BLaER1 treated with 17β-estradiol and CSF1 and Interleukin-3, amounts not matched to agents 10 nM and 100 nM (cell line): Measurements from ENCODE around the gene TTLL12.
A peak's percentile ranks its signal among the peaks of the same experiment; 100 is the strongest.

Source experiments
- H3K27ac ChIP-seq, 11 experiments: shearing (Covaris generic); formaldehyde crosslinking; 2 replicates each; pipeline ENCODE4 v1.8.1; 2022
- H3K27me3 ChIP-seq, 11 experiments: shearing (Covaris generic); formaldehyde crosslinking; 2 replicates each; pipeline ENCODE4 v1.8.1; 2022
- H3K36me3 ChIP-seq, 11 experiments: shearing (Covaris generic); formaldehyde crosslinking; 2 replicates each; pipeline ENCODE4 v1.8.1; 2022
- H3K4me1 ChIP-seq, 10 experiments: shearing (Covaris generic); formaldehyde crosslinking; 2 replicates each; pipeline ENCODE4 v1.8.1; 2022
- H3K4me2 ChIP-seq, 11 experiments: shearing (Covaris generic); formaldehyde crosslinking; 2 replicates each; pipeline ENCODE4 v1.8.1; 2022
- H3K4me3 ChIP-seq, 10 experiments: shearing (Covaris generic); formaldehyde crosslinking; 2 replicates each; pipeline ENCODE4 v1.8.1; 2022
- H3K9ac ChIP-seq, 11 experiments: shearing (Covaris generic); formaldehyde crosslinking; 2 replicates each; pipeline ENCODE4 v1.8.1; 2022
- H3K9me3 ChIP-seq, 11 experiments: shearing (Covaris generic); formaldehyde crosslinking; replicated peaks in 1 of 11; 2 replicates each; pipeline ENCODE4 v1.8.1; 2022
- H4K20me1 ChIP-seq, 11 experiments: shearing (Covaris generic); formaldehyde crosslinking; 2 replicates each; pipeline ENCODE4 v1.8.1; 2022
- Cebpa-rat ChIP-seq, 11 experiments: shearing (Covaris generic); IDR thresholded peaks; 2 replicates each; pipeline ENCODE4 v1.8.1; 2022

TTLL12 gene

GRCh38 chr22:43230571-43230970 lies 43.6 kb upstream of the TTLL12 start:
- H4K20me1 ChIP-seq, result peaks cover 0 to 14% (median 0%) of the 10 kb centered on the region in 11 experiments; a peak in 2 of 22 replicates
- H3K36me3 ChIP-seq, result no peaks in the 10 kb centered on the region
- TF ChIP-seq Cebpa-rat (IDR thresholded peaks at IDR 0.05), result no peak
- peak overlapping the region in 3 of 11 experiments; percentile 4 to 16 (median 5); a peak in 2 of 22 replicates for H3K27ac ChIP-seq
- peak overlapping the region in 10 of 11 experiments; percentile 28 to 78 (median 68); a peak in 19 of 22 replicates for H3K4me2 ChIP-seq
- H3K9me3 ChIP-seq, result no peaks in the 10 kb centered on the region
- no peaks in the 10 kb centered on the region for H3K27me3 ChIP-seq
- H3K9ac ChIP-seq, result peak overlapping the region in 8 of 11 experiments; percentile 12 to 48 (median 32); a peak in 8 of 22 replicates
- peaks cover 15 to 59% (median 44%) of the 10 kb centered on the region in 10 experiments for H3K4me1 ChIP-seq
- no peak overlapping the region for H3K4me3 ChIP-seq

GRCh38 chr22:43228863-43229262 lies 41.9 kb upstream of the TTLL12 start:
- H3K4me2 ChIP-seq, result 0 out of 22 replicates have a peak overlapping the region, but pooled peaks of 2 of the 11 experiments have one; percentile 80 to 83
- H4K20me1 ChIP-seq, result peaks cover 0 to 22% (median 0%) of the 10 kb centered on the region in 11 experiments; a peak in 3 of 22 replicates
- no peak overlapping the region; a peak in 1 of 22 replicates for H3K27ac ChIP-seq
- H3K4me1 ChIP-seq, result peaks cover 15 to 64% (median 45%) of the 10 kb centered on the region in 10 experiments
- no peaks in the 10 kb centered on the region for H3K27me3 ChIP-seq
- no peaks in the 10 kb centered on the region for H3K9me3 ChIP-seq
- H3K36me3 ChIP-seq, result no peaks in the 10 kb centered on the region
- H3K4me3 ChIP-seq, result no peak overlapping the region
- H3K9ac ChIP-seq, result no peak overlapping the region
- no peak for TF ChIP-seq Cebpa-rat (IDR thresholded peaks at IDR 0.05)

- TF ChIP-seq Cebpa-rat (IDR thresholded peaks at IDR 0.05), result no peak
- Histone ChIP-seq H3K9ac (peak overlapping the region in 1 of 11 experiments; percentile 45; a peak in 1 of 22 replicates), H3K4me1 (peaks cover 15 to 67% (median 45%) of the 10 kb centered on the region in 10 experiments), H3K36me3 (no peaks in the 10 kb centered on the region), H3K9me3 (no peaks in the 10 kb centered on the region), H3K27me3 (no peaks in the 10 kb centered on the region), H3K4me2 (peak overlapping the region in 9 of 11 experiments; percentile 69 to 83 (median 79); a peak in 16 of 22 replicates), H3K4me3 (no peak overlapping the region), H3K27ac (peak overlapping the region in 2 of 11 experiments; percentile 5 to 56; a peak in 3 of 22 replicates), H4K20me1 (peaks cover 0 to 22% (median 0%) of the 10 kb centered on the region in 11 experiments; a peak in 3 of 22 replicates)
These were observed 41.4 kb upstream of the TTLL12 start for GRCh38 chr22:43228330-43228729.

GRCh38 chr22:43227239-43227630 lies 40.3 kb upstream of the TTLL12 start:
- H3K4me3 ChIP-seq, result no peak overlapping the region
- H4K20me1 ChIP-seq, result peaks cover 0 to 22% (median 0%) of the 10 kb centered on the region in 11 experiments; a peak in 3 of 22 replicates
- H3K9me3 ChIP-seq, result no peaks in the 10 kb centered on the region
- peak overlapping the region in 3 of 11 experiments; percentile 37 to 56 (median 48); a peak in 6 of 22 replicates for H3K27ac ChIP-seq
- no peaks in the 10 kb centered on the region for H3K27me3 ChIP-seq
- peaks cover 15 to 76% (median 49%) of the 10 kb centered on the region in 10 experiments for H3K4me1 ChIP-seq
- TF ChIP-seq Cebpa-rat (IDR thresholded peaks at IDR 0.05), result no peak
- peak overlapping the region in 5 of 11 experiments; percentile 10 to 45 (median 22); a peak in 6 of 22 replicates for H3K9ac ChIP-seq
- peak overlapping the region; percentile 57 to 83 (median 77) for H3K4me2 ChIP-seq
- no peaks in the 10 kb centered on the region for H3K36me3 ChIP-seq

- H3K27ac ChIP-seq, result peak overlapping the region in 4 of 11 experiments; percentile 25 to 56 (median 37); a peak in 5 of 22 replicates
- peak overlapping the region in 5 of 11 experiments; percentile 10 to 45 (median 29); a peak in 6 of 22 replicates for H3K9ac ChIP-seq
- peaks cover 0 to 22% (median 0%) of the 10 kb centered on the region in 11 experiments; a peak in 3 of 22 replicates for H4K20me1 ChIP-seq
- no peak overlapping the region for H3K4me3 ChIP-seq
- TF ChIP-seq Cebpa-rat (IDR thresholded peaks at IDR 0.05), result no peak
- peaks cover 15 to 73% (median 48%) of the 10 kb centered on the region in 10 experiments for H3K4me1 ChIP-seq
- H3K36me3 ChIP-seq, result no peaks in the 10 kb centered on the region
- H3K4me2 ChIP-seq, result peak overlapping the region; percentile 57 to 83 (median 77)
- no peaks in the 10 kb centered on the region for H3K27me3 ChIP-seq
- H3K9me3 ChIP-seq, result no peaks in the 10 kb centered on the region
These were observed 39.7 kb upstream of the TTLL12 start for GRCh38 chr22:43226377-43227238.

GRCh38 chr22:43225609-43226008 lies 38.7 kb upstream of the TTLL12 start:
- Histone ChIP-seq H3K4me1 (peaks cover 15 to 63% (median 38%) of the 10 kb centered on the region in 10 experiments), H3K27ac (no peak overlapping the region), H3K4me3 (no peak overlapping the region), H4K20me1 (peaks cover 0 to 14% (median 0%) of the 10 kb centered on the region in 11 experiments; a peak in 3 of 22 replicates), H3K36me3 (no peaks in the 10 kb centered on the region), H3K27me3 (no peaks in the 10 kb centered on the region), H3K4me2 (peak overlapping the region in 4 of 11 experiments; percentile 29 to 56 (median 42); a peak in 5 of 22 replicates), H3K9me3 (no peaks in the 10 kb centered on the region), H3K9ac (no peak overlapping the region; a peak in 1 of 22 replicates)
- no peak for TF ChIP-seq Cebpa-rat (IDR thresholded peaks at IDR 0.05)

GRCh38 chr22:43222987-43223386 lies 36.1 kb upstream of the TTLL12 start:
- Histone ChIP-seq H3K27me3 (no peaks in the 10 kb centered on the region), H3K9me3 (no peaks in the 10 kb centered on the region), H3K27ac (no peak overlapping the region), H3K4me1 (peaks cover 15 to 45% (median 26%) of the 10 kb centered on the region in 10 experiments), H3K9ac (no peak overlapping the region), H4K20me1 (peaks cover 0 to 14% (median 0%) of the 10 kb centered on the region in 11 experiments; a peak in 3 of 22 replicates), H3K4me3 (no peak overlapping the region), H3K4me2 (peak overlapping the region in 6 of 11 experiments; percentile 8 to 51 (median 22); a peak in 7 of 22 replicates), H3K36me3 (no peaks in the 10 kb centered on the region)
- TF ChIP-seq Cebpa-rat (IDR thresholded peaks at IDR 0.05), result no peak

GRCh38 chr22:43222262-43222661 lies 35.3 kb upstream of the TTLL12 start:
- Histone ChIP-seq H3K9ac (no peak overlapping the region), H3K36me3 (no peaks in the 10 kb centered on the region), H3K27ac (no peak overlapping the region), H3K4me3 (no peak overlapping the region), H3K4me1 (peaks cover 7 to 38% (median 19%) of the 10 kb centered on the region in 10 experiments), H3K27me3 (no peaks in the 10 kb centered on the region), H3K4me2 (peak overlapping the region in 2 of 11 experiments; percentile 22 to 51; a peak in 3 of 22 replicates), H4K20me1 (peaks cover 0 to 14% (median 0%) of the 10 kb centered on the region in 11 experiments; a peak in 3 of 22 replicates), H3K9me3 (no peaks in the 10 kb centered on the region)
- TF ChIP-seq Cebpa-rat (IDR thresholded peaks at IDR 0.05), result no peak
